ENCODE measurements around the gene TOM1L2. TPM values are rescaled to one million over a fixed set of nuclear protein-coding genes. Genes with fewer than 3 reads are reported as not detected.

Gene TOM1L2
- total RNA-seq, 2 experiments from 2014 or later = 32.9 to 37.0 TPM

GRCh38 chr17:17815436-17816200 lies 156.6 kb downstream of the TOM1L2 start:
- H3K4me3 Mint-ChIP-seq = no peak overlapping the region
- peak overlapping the region; percentile 42 for H3K27ac Mint-ChIP-seq
- H3K4me1 Mint-ChIP-seq = peaks cover 35% of the 10 kb centered on the region
- ATAC-seq (ENCODE audit: low read depth) (no peak), DNase-seq (no peak)
- H3K27me3 Mint-ChIP-seq = no peaks in the 10 kb centered on the region
- peaks cover 26% of the 10 kb centered on the region for H3K36me3 Mint-ChIP-seq
- H3K9me3 Mint-ChIP-seq = no peaks in the 10 kb centered on the region
- POLR2A ChIA-PET = interaction anchor here (0.8 to 1.7 kb wide), 5 partner anchors 10 to 158 kb away, joined by 3 to 5 read pairs (median 4); no protein-coding TSS in a partner anchor

DNA sequence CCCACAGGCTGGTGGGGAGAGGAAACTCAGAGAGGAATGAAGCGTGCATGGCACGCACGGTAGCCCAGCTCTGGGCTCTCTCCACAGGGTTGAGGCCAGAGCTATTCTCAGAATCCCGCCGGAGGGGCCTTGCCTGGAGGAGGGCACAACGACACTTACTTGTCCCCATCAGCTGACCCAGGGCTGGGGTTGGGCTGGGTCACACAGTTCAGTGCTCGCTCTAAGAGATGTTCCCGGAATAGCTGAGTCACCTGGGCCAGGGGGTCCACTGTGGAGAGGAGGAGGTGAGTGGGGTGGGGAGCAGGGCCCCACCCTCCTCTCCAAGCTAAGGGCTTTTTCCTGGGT lies 157.2 kb downstream of the TOM1L2 start:
- DNase-seq = no peak
- peaks cover 29% of the 10 kb centered on the region for H3K4me1 Mint-ChIP-seq
- H3K27ac Mint-ChIP-seq = no peak overlapping the region
- no peaks in the 10 kb centered on the region for H3K9me3 Mint-ChIP-seq
- no peaks in the 10 kb centered on the region for H3K27me3 Mint-ChIP-seq
- peaks cover 22% of the 10 kb centered on the region for H3K36me3 Mint-ChIP-seq
- H3K4me3 Mint-ChIP-seq = no peak overlapping the region
- no peak for ATAC-seq (ENCODE audit: low read depth)
- POLR2A ChIA-PET = interaction anchor here (1.0 to 2.6 kb wide), 4 partner anchors 8 to 158 kb away, joined by 3 to 12 read pairs (median 4); no protein-coding TSS in a partner anchor

- ATAC-seq (ENCODE audit: low read depth) = no peak
Observed at GRCh38 chr17:17814162-17815061, 157.8 kb downstream of the TOM1L2 start.

DNA sequence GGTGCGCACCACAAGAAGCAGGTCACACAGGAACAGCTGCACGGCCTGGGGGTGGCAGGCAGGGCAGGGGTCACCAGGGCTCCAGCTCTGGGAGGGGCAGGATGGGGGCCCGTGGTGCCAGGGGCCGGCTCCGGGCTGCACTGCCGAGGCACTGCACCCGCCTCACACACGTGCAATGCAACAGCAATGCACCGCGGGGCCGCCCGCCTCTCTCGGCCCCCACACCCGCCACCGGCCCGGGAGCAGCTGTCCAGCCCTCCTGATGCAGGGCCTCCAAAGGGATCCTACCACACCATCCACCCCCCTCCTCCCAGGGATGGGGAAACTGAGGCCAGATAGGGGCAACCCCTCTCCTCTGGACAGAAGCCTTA lies 158.5 kb downstream of the TOM1L2 start:
- ATAC-seq (ENCODE audit: low read depth) = no peak
- peaks cover 16% of the 10 kb centered on the region for H3K36me3 Mint-ChIP-seq

More at GRCh38 chr17:17814162-17815061, 157.8 kb downstream of the TOM1L2 start:
- POLR2A ChIA-PET = interaction anchor here (1.0 to 2.6 kb wide), 5 partner anchors 8 to 46 kb away, joined by 3 to 12 read pairs (median 4); no protein-coding TSS in a partner anchor
- no peaks in the 10 kb centered on the region for H3K27me3 Mint-ChIP-seq
- H3K9me3 Mint-ChIP-seq = no peaks in the 10 kb centered on the region
- no peak overlapping the region for H3K27ac Mint-ChIP-seq
- no peak overlapping the region for H3K4me3 Mint-ChIP-seq
- H3K4me1 Mint-ChIP-seq = peaks cover 23% of the 10 kb centered on the region
- DNase-seq = no peak
- peaks cover 16% of the 10 kb centered on the region for H3K36me3 Mint-ChIP-seq

DNA sequence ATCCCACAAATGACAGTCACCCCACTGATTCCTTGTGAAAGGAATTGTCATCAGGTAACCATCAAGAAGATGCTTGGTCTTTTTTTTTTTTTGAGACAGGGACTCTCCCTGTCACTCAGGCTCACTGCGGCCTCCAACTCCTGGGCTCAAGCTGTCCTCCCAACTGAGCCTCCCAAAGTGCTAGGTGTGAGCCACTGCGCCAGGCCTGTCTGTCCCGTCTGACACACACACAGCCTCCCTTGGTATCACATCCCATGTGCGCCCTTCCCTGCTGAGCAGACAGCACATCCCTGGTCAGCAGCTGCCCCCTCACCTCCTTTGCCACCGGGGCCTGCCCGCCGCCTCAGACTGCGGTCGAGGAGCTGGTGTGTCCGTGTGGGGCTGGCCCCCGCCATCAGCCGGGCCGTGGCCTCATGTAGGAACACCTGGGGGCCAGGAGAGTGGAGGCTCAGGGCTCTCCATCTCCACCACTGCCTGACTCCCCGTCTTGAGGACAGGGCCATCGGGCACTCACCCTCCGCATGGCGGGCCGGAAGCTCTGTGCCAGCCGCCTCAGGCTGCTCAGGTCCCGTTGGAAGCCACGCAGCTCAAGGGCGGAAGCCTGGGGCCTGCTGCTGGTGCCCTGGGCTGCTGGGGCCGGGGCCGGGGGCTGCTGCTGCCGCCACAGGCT lies 159.0 kb downstream of the TOM1L2 start:
- Mint-ChIP-seq H3K36me3 (peaks cover 14% of the 10 kb centered on the region), H3K27me3 (no peaks in the 10 kb centered on the region), H3K27ac (no peak overlapping the region), H3K4me3 (no peak overlapping the region), H3K9me3 (no peaks in the 10 kb centered on the region), H3K4me1 (peaks cover 19% of the 10 kb centered on the region)
- POLR2A ChIA-PET = interaction anchor here (0.6 to 2.6 kb wide), 9 partner anchors 9 to 217 kb away, joined by 3 to 12 read pairs (median 3); partner anchors contain the start of gene SREBF1
- DNase-seq (no peak), ATAC-seq (ENCODE audit: low read depth) (no peak)

More for the DNA sequence above, 158.5 kb downstream of the TOM1L2 start:
- H3K27me3 Mint-ChIP-seq = no peaks in the 10 kb centered on the region
- H3K9me3 Mint-ChIP-seq = no peaks in the 10 kb centered on the region
- H3K4me1 Mint-ChIP-seq = peaks cover 19% of the 10 kb centered on the region
- no peak for DNase-seq
- no peak overlapping the region for H3K27ac Mint-ChIP-seq
- POLR2A ChIA-PET = interaction anchor here (1.2 to 2.6 kb wide), 4 partner anchors 9 to 46 kb away, joined by 3 to 12 read pairs (median 10); no protein-coding TSS in a partner anchor
- no peak overlapping the region for H3K4me3 Mint-ChIP-seq

DNA sequence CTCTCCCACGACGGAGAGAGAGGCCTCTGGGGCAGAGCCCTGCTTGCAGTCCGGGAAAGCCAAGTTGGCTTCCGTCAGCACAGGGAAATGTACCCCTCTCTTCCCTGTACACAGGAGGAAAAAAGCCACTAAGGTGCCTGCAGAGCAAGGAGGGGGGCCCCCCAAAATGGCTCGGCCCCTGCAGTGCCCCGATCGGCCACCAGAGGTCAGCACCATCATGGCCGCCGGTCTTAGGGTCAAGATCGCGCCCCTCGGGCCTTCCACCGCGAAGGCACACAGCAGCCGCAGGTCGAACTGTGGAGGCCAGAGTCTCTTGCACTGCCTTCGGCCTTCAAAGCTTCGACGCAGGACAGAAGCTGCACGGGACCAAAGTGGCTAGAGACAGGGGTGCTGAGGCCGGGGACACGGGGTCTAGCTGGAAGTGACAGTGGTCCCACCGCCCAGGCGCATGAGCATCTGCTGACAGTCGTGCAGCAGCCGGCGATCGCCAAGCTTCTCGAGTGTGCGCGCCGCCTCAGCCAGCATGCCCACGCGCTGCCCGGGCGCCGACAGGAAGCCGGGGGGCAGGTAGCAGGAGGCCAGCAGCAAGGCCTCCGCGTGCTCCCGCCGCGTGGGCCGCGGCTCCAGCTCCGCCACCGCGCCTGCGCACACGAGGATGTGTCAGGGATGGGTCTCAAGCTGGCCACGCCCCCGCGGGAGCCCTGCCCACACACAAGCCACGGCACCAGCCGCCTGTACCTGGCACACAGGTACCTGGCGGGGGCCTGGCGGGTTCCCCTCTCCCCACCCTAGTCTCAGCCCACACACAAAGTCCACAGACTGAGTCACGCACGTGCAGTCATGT lies 159.8 kb downstream of the TOM1L2 start:
- peak; percentile 81 for DNase-seq
- Mint-ChIP-seq H3K36me3 (peaks cover 17% of the 10 kb centered on the region), H3K9me3 (no peaks in the 10 kb centered on the region), H3K27me3 (no peaks in the 10 kb centered on the region), H3K4me1 (peaks cover 14% of the 10 kb centered on the region), H3K4me3 (no peak overlapping the region), H3K27ac (peak overlapping the region; percentile 34)
- POLR2A ChIA-PET = interaction anchor here (0.6 to 2.6 kb wide), 11 partner anchors 8 to 218 kb away, joined by 3 to 12 read pairs (median 4); partner anchors contain the start of gene SREBF1
- ATAC-seq (ENCODE audit: low read depth) = peak; percentile 17

- DNase-seq (no peak), ATAC-seq (ENCODE audit: low read depth) (no peak)
- H3K4me3 Mint-ChIP-seq = peak overlapping the region; percentile 11
- no peaks in the 10 kb centered on the region for H3K9me3 Mint-ChIP-seq
- POLR2A ChIA-PET = interaction anchor here (0.8 to 2.5 kb wide), 9 partner anchors 9 to 108 kb away, joined by 3 to 11 read pairs (median 4); partner anchors contain the start of gene SREBF1
- no peaks in the 10 kb centered on the region for H3K27me3 Mint-ChIP-seq
- peaks cover 16% of the 10 kb centered on the region for H3K4me1 Mint-ChIP-seq
- peaks cover 15% of the 10 kb centered on the region for H3K36me3 Mint-ChIP-seq
- peak overlapping the region; percentile 36 for H3K27ac Mint-ChIP-seq
Observed at GRCh38 chr17:17811381-17812210, 160.6 kb downstream of the TOM1L2 start.

- Mint-ChIP-seq H3K4me1 (peaks cover 18% of the 10 kb centered on the region), H3K36me3 (peaks cover 13% of the 10 kb centered on the region), H3K9me3 (no peaks in the 10 kb centered on the region), H3K27me3 (no peaks in the 10 kb centered on the region), H3K4me3 (no peak overlapping the region), H3K27ac (no peak overlapping the region)
- DNase-seq = no peak
- POLR2A ChIA-PET = interaction anchor here (0.8 to 1.6 kb wide), 3 partner anchors 11 to 25 kb away, joined by 4 to 6 read pairs (median 5); partner anchors contain the start of gene SREBF1
- no peak for ATAC-seq (ENCODE audit: low read depth)
Observed at GRCh38 chr17:17810895-17811248, 161.3 kb downstream of the TOM1L2 start.

- POLR2A ChIA-PET = interaction anchor here (1.1 to 2.5 kb wide), 3 partner anchors 10 to 26 kb away, joined by 4 to 8 read pairs (median 5); partner anchors contain the start of gene SREBF1
- peaks cover 11% of the 10 kb centered on the region for H3K36me3 Mint-ChIP-seq
- DNase-seq (no peak), ATAC-seq (ENCODE audit: low read depth) (no peak)
- no peaks in the 10 kb centered on the region for H3K27me3 Mint-ChIP-seq
- H3K4me3 Mint-ChIP-seq = no peak overlapping the region
- H3K9me3 Mint-ChIP-seq = no peaks in the 10 kb centered on the region
- no peak overlapping the region for H3K27ac Mint-ChIP-seq
- peaks cover 16% of the 10 kb centered on the region for H3K4me1 Mint-ChIP-seq
Observed at GRCh38 chr17:17810084-17810894, 161.9 kb downstream of the TOM1L2 start.

DNA sequence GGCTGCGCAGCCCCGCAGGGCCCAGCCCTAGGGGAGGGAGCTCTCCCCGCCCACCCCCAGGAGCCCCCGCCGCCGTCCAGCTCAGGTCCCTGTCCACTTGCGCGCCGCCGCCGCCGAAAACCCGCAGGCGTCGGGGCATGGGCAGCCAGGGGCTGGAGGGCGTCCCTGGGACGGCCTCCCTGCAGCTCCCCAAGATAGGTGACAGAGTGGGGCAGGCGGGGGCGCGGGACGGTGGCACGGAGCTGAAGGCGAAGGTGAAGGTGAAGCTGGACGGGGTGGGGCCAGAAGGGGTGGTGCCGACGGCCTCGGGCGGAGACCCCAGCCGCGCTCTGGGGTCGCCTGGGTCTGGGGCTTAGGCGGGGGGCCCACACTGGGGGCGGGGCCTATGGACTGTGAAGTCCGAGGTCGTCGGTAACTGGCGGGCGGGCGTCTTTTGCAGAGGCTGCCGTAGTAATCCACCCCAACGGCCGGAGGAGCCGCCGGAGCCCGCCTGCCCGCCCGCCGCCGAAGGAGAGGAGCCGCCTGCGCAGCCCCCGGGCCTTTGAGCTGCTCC lies 162.6 kb downstream of the TOM1L2 start:
- H3K9me3 Mint-ChIP-seq = no peaks in the 10 kb centered on the region
- no peak overlapping the region for H3K27ac Mint-ChIP-seq
- no peaks in the 10 kb centered on the region for H3K27me3 Mint-ChIP-seq
- peaks cover 11% of the 10 kb centered on the region for H3K36me3 Mint-ChIP-seq
- ATAC-seq (ENCODE audit: low read depth) (no peak), DNase-seq (no peak)
- H3K4me1 Mint-ChIP-seq = peaks cover 16% of the 10 kb centered on the region
- H3K4me3 Mint-ChIP-seq = no peak overlapping the region
- POLR2A ChIA-PET = interaction anchor here (0.7 to 2.5 kb wide), 6 partner anchors 11 to 54 kb away, joined by 3 to 8 read pairs (median 4); partner anchors contain the start of gene SREBF1

Data from activated naive CD8-positive, alpha-beta T cell treated with anti-CD3 and anti-CD28 coated beads, Interleukin-2, amount 10 ng/mL, durations not matched to agents 7 days and 5 days (primary cell).